DND-41 (cell line): ENCODE measurements around the gene ENGASE.

Source experiments
- ATAC-seq: fragments of 200-7000 bp; cut with Tn5 transposase; 3 replicates; pipeline ENCODE4 v1.9.1; 2021; ENCODE audit warnings: low read depth; ENCODE audit not compliant: insufficient read depth
- DNase-seq: peaks from one replicate; pipeline ENCODE4 v3.0.0-alpha.2; 2020
- H2AFZ ChIP-seq: 2 replicates; pipeline ENCODE4 v1.6.0; 2012; ENCODE audit warnings: low read depth, low read length
- H3K27ac ChIP-seq: 2 replicates; pipeline ENCODE4 v1.5.1; 2012; ENCODE audit warnings: low read length, inconsistent platforms
- H3K27me3 ChIP-seq: fragments of 200-600 bp; sonication (generic); 2 replicates; pipeline ENCODE4 v1.6.0; 2012; ENCODE audit warnings: low read length, mild to moderate bottlenecking, inconsistent platforms; ENCODE audit not compliant: insufficient read depth, poor library complexity
- H3K36me3 ChIP-seq: 2 replicates; pipeline ENCODE4 v1.5.1; 2012; ENCODE audit warnings: low read length, inconsistent platforms; ENCODE audit not compliant: insufficient read depth
- H3K4me1 ChIP-seq: 2 replicates; pipeline ENCODE4 v1.5.1; 2012; ENCODE audit warnings: mild to moderate bottlenecking, low read length; ENCODE audit not compliant: insufficient read depth
- H3K4me2 ChIP-seq: 2 replicates; pipeline ENCODE4 v1.6.0; 2012; ENCODE audit warnings: mild to moderate bottlenecking, moderate library complexity, low read length, inconsistent platforms; ENCODE audit not compliant: insufficient read depth
- H3K4me3 ChIP-seq, 2 experiments: fragments of 200-600 bp in 1 of 2; shearing (Covaris generic) in 1 of 2; 2 replicates each; pipeline ENCODE4 v1.5.1; 2012 to 2016; ENCODE audit warnings: inconsistent platforms in 2 of 2, low read length in 2 of 2, mild to moderate bottlenecking in 2 of 2, low read depth in 1 of 2, moderate library complexity in 1 of 2
- H3K79me2 ChIP-seq: 2 replicates; pipeline ENCODE4 v1.6.0; 2012; ENCODE audit warnings: low read length, inconsistent platforms; ENCODE audit not compliant: insufficient read depth
- H3K9ac ChIP-seq: 2 replicates; pipeline ENCODE4 v1.6.0; 2012; ENCODE audit warnings: low read depth, mild to moderate bottlenecking, inconsistent platforms, low read length, moderate library complexity
- H3K9me3 ChIP-seq: 2 replicates; pipeline ENCODE4 v1.5.1; 2012; ENCODE audit warnings: low read length, moderate library complexity, mild to moderate bottlenecking, inconsistent platforms; ENCODE audit not compliant: insufficient read depth, severe bottlenecking
- H4K20me1 ChIP-seq: 2 replicates; pipeline ENCODE4 v1.6.0; 2012; ENCODE audit warnings: low read length; ENCODE audit not compliant: insufficient read depth
- CTCF ChIP-seq: IDR thresholded peaks from 2 replicates; pipeline ENCODE4 v1.5.1; 2012; ENCODE audit warnings: borderline replicate concordance, low read length, moderate library complexity, mild to moderate bottlenecking; ENCODE audit not compliant: poor library complexity, severe bottlenecking; ENCODE audit errors: extremely low read depth
- EZH2 ChIP-seq: IDR thresholded peaks from 3 replicates; pipeline ENCODE4 v1.6.1; 2012; ENCODE audit warnings: borderline replicate concordance, low read depth, mild to moderate bottlenecking, moderate library complexity, low read length, inconsistent platforms; ENCODE audit not compliant: severe bottlenecking

Gene ENGASE

DNA sequence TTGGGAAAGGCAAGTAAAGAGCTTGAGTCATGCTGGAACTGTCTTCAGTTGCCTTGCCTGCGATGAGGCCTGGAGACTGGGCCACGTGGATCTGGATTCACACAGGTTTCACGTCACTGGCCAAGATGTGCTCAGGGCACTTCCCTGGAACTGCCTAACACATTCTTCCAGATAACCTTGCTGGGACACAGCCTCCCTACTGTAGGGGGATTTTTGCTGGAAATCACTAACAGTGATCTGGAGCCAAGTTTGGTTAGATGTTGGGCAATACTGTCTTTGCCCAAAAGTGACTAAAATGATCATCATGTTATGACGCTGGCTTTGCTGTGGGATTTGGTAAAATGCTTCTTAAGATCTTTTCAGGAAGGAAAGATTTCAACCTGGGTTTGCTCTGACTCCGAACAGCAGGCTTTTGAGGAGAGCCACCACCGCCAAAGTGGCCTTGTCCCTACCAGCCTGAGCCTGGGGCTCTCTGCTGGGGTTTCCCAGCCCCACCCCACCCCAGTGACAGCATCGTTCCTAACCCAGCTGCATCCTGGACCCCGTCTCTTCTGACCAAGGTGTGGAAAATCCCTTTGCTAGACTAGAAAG is 36.0 kb upstream of the ENGASE start:
- Histone ChIP-seq H3K36me3 (no peaks in the 10 kb centered on the region), H2AFZ (no peak overlapping the region), H3K4me1 (no peaks in the 10 kb centered on the region), H3K27me3 (no peaks in the 10 kb centered on the region), H4K20me1 (peaks cover 8% of the 10 kb centered on the region; the same call in 1 of the 2 replicates), H3K4me2 (no peak overlapping the region), H3K9me3 (no peaks in the 10 kb centered on the region), H3K4me3 (no peak overlapping the region), H3K79me2 (no peaks in the 10 kb centered on the region), H3K27ac (no peak overlapping the region), H3K9ac (no peak overlapping the region)
- DNase-seq (no peak), ATAC-seq (no peak)
- TF ChIP-seq EZH2 (no peak), CTCF (no peak)

- Histone ChIP-seq H3K27me3 (no peaks in the 10 kb centered on the region), H3K4me2 (no peak overlapping the region), H3K9ac (no peak overlapping the region), H2AFZ (no peak overlapping the region), H4K20me1 (0 out of 2 replicates have a peak, but pooled peaks cover 8% of the 10 kb centered on the region), H3K36me3 (no peaks in the 10 kb centered on the region), H3K4me1 (no peaks in the 10 kb centered on the region), H3K79me2 (no peaks in the 10 kb centered on the region), H3K4me3 (no peak overlapping the region), H3K27ac (no peak overlapping the region), H3K9me3 (no peaks in the 10 kb centered on the region)
- DNase-seq (no peak), ATAC-seq (no peak)
- no peak for TF ChIP-seq EZH2
- TF ChIP-seq CTCF, result no peak
These were observed 35.5 kb upstream of the ENGASE start for GRCh38 chr17:79039171-79039570.

GRCh38 chr17:79039886-79040285 is 34.7 kb upstream of the ENGASE start:
- no peaks in the 10 kb centered on the region for H3K79me2 ChIP-seq
- no peaks in the 10 kb centered on the region for H3K27me3 ChIP-seq
- H3K4me1 ChIP-seq, result no peaks in the 10 kb centered on the region
- no peak overlapping the region for H3K4me3 ChIP-seq
- TF ChIP-seq CTCF (no peak), EZH2 (no peak)
- H4K20me1 ChIP-seq, result 0 out of 2 replicates have a peak, but pooled peaks cover 8% of the 10 kb centered on the region
- H3K4me2 ChIP-seq, result no peak overlapping the region
- H3K9me3 ChIP-seq, result no peaks in the 10 kb centered on the region
- DNase-seq, result no peak
- H3K27ac ChIP-seq, result no peak overlapping the region
- no peaks in the 10 kb centered on the region for H3K36me3 ChIP-seq
- ATAC-seq, result no peak
- no peak overlapping the region for H2AFZ ChIP-seq
- no peak overlapping the region for H3K9ac ChIP-seq
